Measurements from ENCODE around the gene POLQ.

The POLQ gene

GRCh38 chr3:121504618-121505017 is 41.2 kb downstream of the POLQ start:
- DNase-seq (ENCODE audit: low spot score), result no peak
- TF ChIP-seq CTCF (IDR thresholded peaks at IDR 0.05; ENCODE audit: borderline replicate concordance, control extremely low read depth, extremely low read depth, insufficient read depth, missing control alignments), result no peak
- in situ Hi-C loops (cut with MboI; ENCODE audit: low sequenced_read_pairs, unreplicated experiment), result no loop called here

GRCh38 chr3:121496786-121497185 is 49.0 kb downstream of the POLQ start:
- TF ChIP-seq CTCF (IDR thresholded peaks at IDR 0.05; ENCODE audit: borderline replicate concordance, control extremely low read depth, extremely low read depth, insufficient read depth, missing control alignments), result no peak

GRCh38 chr3:121493431-121493830 is 52.4 kb downstream of the POLQ start:
- in situ Hi-C loops (cut with MboI; ENCODE audit: low sequenced_read_pairs, unreplicated experiment), result no loop called here

More at GRCh38 chr3:121496786-121497185, 49.0 kb downstream of the POLQ start:
- in situ Hi-C loops (cut with MboI; ENCODE audit: low sequenced_read_pairs, unreplicated experiment), result no loop called here
- no peak for DNase-seq (ENCODE audit: low spot score)

GRCh38 chr3:121491683-121492320 is 54.0 kb downstream of the POLQ start:
- no peak for TF ChIP-seq CTCF (IDR thresholded peaks at IDR 0.05; ENCODE audit: borderline replicate concordance, control extremely low read depth, extremely low read depth, insufficient read depth, missing control alignments)
- DNase-seq (ENCODE audit: low spot score), result no peak
- in situ Hi-C loops (cut with MboI; ENCODE audit: low sequenced_read_pairs, unreplicated experiment), result no loop called here

More at GRCh38 chr3:121493431-121493830, 52.4 kb downstream of the POLQ start:
- TF ChIP-seq CTCF (IDR thresholded peaks at IDR 0.05; ENCODE audit: borderline replicate concordance, control extremely low read depth, extremely low read depth, insufficient read depth, missing control alignments), result no peak
- no peak for DNase-seq (ENCODE audit: low spot score)

GRCh38 chr3:121490161-121490560 is 55.6 kb downstream of the POLQ start:
- in situ Hi-C loops (cut with MboI; ENCODE audit: low sequenced_read_pairs, unreplicated experiment), result no loop called here
- TF ChIP-seq CTCF (IDR thresholded peaks at IDR 0.05; ENCODE audit: borderline replicate concordance, control extremely low read depth, extremely low read depth, insufficient read depth, missing control alignments), result no peak
- DNase-seq (ENCODE audit: low spot score), result no peak

- no peak for TF ChIP-seq CTCF (IDR thresholded peaks at IDR 0.05; ENCODE audit: borderline replicate concordance, control extremely low read depth, extremely low read depth, insufficient read depth, missing control alignments)
- in situ Hi-C loops (cut with MboI; ENCODE audit: low sequenced_read_pairs, unreplicated experiment), result no loop called here
- DNase-seq (ENCODE audit: low spot score), result no peak
Measured at GRCh38 chr3:121488628-121489027, 57.2 kb downstream of the POLQ start.

All from GM13976 (cell line).